Measurements from ENCODE around the gene FAM90A1.
"Not testable (repeated sequence)": the region's sequence is repeated elsewhere in the genome, so short reads cannot be mapped to it uniquely, and the experiment has no call there.

- TF ChIP-seq POLR2A, CTCF, POLR2AphosphoS5, EP300 (IDR thresholded peaks at IDR 0.05): not testable (repeated sequence)
These were observed 14.7 kb upstream of the FAM90A1 start for GRCh38 chr12:8241917-8242621.

All from gastroesophageal sphincter (tissue), 3 donors.